ENCODE results near the gene STARD7.
A peak's percentile ranks its signal among the peaks of the same experiment; 100 is the strongest.
"Not testable (repeated sequence)": the region's sequence is repeated elsewhere in the genome, so short reads cannot be mapped to it uniquely, and the experiment has no call there.

Gene STARD7

GRCh38 chr2:96208143-96209010, at the start of gene STARD7:
Gene STARD7 (minus strand): TSS chr2:96208827. CDS start chr2:96208434, 393 bp downstream.
- peak; percentile 97 for DNase-seq (ENCODE audit: low spot score)

GRCh38 chr2:96257744-96258143, 49.1 kb upstream of the STARD7 start:
- DNase-seq (ENCODE audit: low spot score), result not testable (repeated sequence)

- DNase-seq (ENCODE audit: low spot score), result no peak
These were observed 48.0 kb upstream of the STARD7 start for GRCh38 chr2:96256611-96257113.

- peak; percentile 34 for DNase-seq (ENCODE audit: low spot score)
These were observed 45.9 kb upstream of the STARD7 start for GRCh38 chr2:96254571-96254970.

GRCh38 chr2:96253006-96253405, 44.4 kb upstream of the STARD7 start:
- DNase-seq (ENCODE audit: low spot score), result no peak

- no peak for DNase-seq (ENCODE audit: low spot score)
These were observed 43.9 kb upstream of the STARD7 start for GRCh38 chr2:96252526-96252925.

GRCh38 chr2:96251721-96252292, 43.2 kb upstream of the STARD7 start:
- DNase-seq (ENCODE audit: low spot score), result peak; percentile 74

GRCh38 chr2:96250188-96250587, 41.6 kb upstream of the STARD7 start:
- no peak for DNase-seq (ENCODE audit: low spot score)

- DNase-seq (ENCODE audit: low spot score), result no peak
These were observed 41.0 kb upstream of the STARD7 start for GRCh38 chr2:96249654-96250053.

- DNase-seq (ENCODE audit: low spot score), result no peak
These were observed 40.0 kb upstream of the STARD7 start for GRCh38 chr2:96248624-96249023.

GRCh38 chr2:96247896-96248295, 39.3 kb upstream of the STARD7 start:
- DNase-seq (ENCODE audit: low spot score), result no peak

GRCh38 chr2:96247009-96247408, 38.4 kb upstream of the STARD7 start:
- no peak for DNase-seq (ENCODE audit: low spot score)

- DNase-seq (ENCODE audit: low spot score), result no peak
These were observed 37.2 kb upstream of the STARD7 start for GRCh38 chr2:96245609-96246390.

- no peak for DNase-seq (ENCODE audit: low spot score)
These were observed 35.2 kb upstream of the STARD7 start for GRCh38 chr2:96243843-96244242.

- no peak for DNase-seq (ENCODE audit: low spot score)
These were observed 33.4 kb upstream of the STARD7 start for GRCh38 chr2:96241900-96242611.

- no peak for DNase-seq (ENCODE audit: low spot score)
These were observed 32.6 kb upstream of the STARD7 start for GRCh38 chr2:96241227-96241626.

- peak; percentile 94 for DNase-seq (ENCODE audit: low spot score)
These were observed 31.9 kb upstream of the STARD7 start for GRCh38 chr2:96240341-96241038.

GRCh38 chr2:96239745-96240264, 31.2 kb upstream of the STARD7 start:
- no peak for DNase-seq (ENCODE audit: low spot score)

GRCh38 chr2:96239091-96239490, 30.5 kb upstream of the STARD7 start:
- DNase-seq (ENCODE audit: low spot score), result no peak

- no peak for DNase-seq (ENCODE audit: low spot score)
These were observed 29.6 kb upstream of the STARD7 start for GRCh38 chr2:96238266-96238665.

GRCh38 chr2:96236882-96237281, 28.3 kb upstream of the STARD7 start:
- no peak for DNase-seq (ENCODE audit: low spot score)

Data from cerebellar cortex (tissue), 1 donor.